Epithelial cell of esophagus (primary cell): ENCODE results near the gene PIGX.

Experiments
- DNase-seq: peaks from one replicate; pipeline ENCODE4 v3.0.0; 2010; ENCODE audit warnings: low read depth
- H3K4me3 ChIP-seq: 2 replicates; pipeline ENCODE4 v1.5.1; 2011; ENCODE audit warnings: mild to moderate bottlenecking, low read length, control low read depth
- TF ChIP-seq, protein P1 (sequence below): IDR thresholded peaks from 2 replicates; pipeline ENCODE4 v1.5.1; 2011; ENCODE audit warnings: low read depth, mild to moderate bottlenecking, low read length, control low read depth, inconsistent platforms; ENCODE audit not compliant: insufficient read depth; ENCODE audit errors: missing control alignments

Gene PIGX

DNA sequence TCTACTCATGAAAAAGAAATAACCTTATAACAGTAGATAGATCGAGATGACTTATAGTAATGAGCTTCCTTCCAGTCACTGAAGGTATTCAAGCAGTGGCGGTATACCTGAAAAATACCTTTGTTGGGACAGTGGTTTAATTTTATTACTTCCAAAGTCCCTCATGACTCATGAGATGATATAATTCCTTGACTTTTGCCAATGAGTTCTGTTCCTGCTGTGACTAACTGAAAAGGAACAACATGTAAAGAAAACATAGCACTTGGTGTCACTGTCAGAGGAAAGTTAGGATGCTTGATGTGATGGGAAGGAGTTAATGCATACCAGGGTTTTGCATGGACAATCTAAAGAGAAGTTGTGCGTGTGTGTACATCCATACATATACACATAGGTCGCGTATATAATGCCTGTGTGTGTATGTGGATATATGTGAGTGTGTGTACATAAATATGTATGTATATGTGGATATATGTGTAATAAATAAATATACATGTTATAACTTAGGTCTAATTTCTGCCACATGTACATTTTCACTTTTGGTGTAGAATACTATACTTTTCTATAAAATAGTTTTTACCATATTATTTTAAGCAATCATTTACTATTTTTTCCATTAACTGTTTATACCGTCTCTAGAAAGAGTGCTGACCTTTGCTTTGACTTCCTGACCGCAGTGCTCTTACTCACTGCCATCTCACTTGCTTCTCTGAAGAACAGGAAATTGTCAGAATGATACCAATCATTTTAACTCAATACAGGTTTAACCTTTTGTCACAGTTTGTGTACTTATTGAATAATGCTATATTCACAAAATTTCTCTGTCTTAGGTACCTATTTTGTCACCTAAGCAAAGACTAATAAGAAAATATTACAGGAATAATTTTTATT lies 14.9 kb downstream of the PIGX start:
- H3K4me3 ChIP-seq = no peak overlapping the region
- DNase-seq = peak; percentile 60
- TF ChIP-seq, protein P1, sequence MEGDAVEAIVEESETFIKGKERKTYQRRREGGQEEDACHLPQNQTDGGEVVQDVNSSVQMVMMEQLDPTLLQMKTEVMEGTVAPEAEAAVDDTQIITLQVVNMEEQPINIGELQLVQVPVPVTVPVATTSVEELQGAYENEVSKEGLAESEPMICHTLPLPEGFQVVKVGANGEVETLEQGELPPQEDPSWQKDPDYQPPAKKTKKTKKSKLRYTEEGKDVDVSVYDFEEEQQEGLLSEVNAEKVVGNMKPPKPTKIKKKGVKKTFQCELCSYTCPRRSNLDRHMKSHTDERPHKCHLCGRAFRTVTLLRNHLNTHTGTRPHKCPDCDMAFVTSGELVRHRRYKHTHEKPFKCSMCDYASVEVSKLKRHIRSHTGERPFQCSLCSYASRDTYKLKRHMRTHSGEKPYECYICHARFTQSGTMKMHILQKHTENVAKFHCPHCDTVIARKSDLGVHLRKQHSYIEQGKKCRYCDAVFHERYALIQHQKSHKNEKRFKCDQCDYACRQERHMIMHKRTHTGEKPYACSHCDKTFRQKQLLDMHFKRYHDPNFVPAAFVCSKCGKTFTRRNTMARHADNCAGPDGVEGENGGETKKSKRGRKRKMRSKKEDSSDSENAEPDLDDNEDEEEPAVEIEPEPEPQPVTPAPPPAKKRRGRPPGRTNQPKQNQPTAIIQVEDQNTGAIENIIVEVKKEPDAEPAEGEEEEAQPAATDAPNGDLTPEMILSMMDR = no peak

- no peak for DNase-seq
- no peak overlapping the region for H3K4me3 ChIP-seq
- TF ChIP-seq, protein P1 = no peak
Observed at GRCh38 chr3:196735751-196736150, 23.6 kb downstream of the PIGX start.

DNA sequence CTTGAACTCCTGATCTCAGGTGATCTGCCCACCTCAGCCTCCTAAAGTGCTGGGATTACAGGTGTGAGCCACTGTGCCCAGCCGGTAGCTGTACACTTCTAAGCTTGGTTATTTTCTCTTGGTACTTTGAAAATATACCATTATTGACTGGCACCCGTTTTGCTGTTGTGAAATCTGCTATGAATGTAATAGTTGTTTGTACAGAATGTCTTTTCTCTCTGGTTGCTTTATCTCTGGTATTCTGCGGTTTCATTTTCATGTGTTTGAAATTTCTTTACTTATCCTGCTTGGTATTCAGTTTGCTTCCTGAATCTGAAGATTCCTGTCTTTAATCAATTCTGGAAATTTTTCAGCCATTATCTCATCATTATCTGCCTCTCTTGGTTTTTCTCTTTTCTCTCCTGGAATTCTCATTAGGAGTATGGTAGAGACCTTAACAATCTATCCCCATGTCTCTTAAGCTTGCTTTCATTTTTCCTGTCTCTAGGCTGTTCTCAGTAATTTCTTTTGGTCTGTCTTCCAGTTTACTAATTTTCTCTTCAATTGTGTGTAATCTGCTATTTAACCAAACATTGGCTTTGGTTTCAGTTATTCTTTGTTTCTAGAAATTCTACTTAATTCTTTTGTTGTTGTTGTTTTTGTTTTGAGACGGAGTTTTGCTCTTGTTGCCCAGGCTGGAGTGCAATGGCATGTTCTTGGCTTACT lies 24.6 kb downstream of the PIGX start:
- no peak overlapping the region for H3K4me3 ChIP-seq
- DNase-seq = no peak
- TF ChIP-seq, protein P1 = no peak

DNA sequence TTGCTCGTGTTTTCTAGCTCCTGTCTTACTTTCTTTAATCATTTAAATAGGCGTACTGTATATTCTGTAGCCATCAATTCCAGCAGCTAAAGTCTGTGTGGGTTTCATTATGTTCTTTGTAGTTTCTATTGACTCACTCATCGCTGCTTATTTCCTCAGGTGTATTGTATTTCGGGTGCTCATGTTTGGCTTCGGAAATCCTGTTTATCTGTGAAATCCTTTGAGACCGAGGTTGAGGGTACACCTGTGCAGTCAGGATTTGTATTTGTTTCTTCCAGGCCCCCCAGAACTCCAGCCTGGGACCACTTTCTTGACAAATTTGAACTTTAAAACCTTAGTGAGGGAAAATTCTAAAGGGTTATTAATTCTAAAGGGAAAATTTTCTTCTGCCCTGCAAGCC lies 25.5 kb downstream of the PIGX start:
- H3K4me3 ChIP-seq = no peak overlapping the region
- TF ChIP-seq, protein P1 = no peak
- DNase-seq = no peak

DNA sequence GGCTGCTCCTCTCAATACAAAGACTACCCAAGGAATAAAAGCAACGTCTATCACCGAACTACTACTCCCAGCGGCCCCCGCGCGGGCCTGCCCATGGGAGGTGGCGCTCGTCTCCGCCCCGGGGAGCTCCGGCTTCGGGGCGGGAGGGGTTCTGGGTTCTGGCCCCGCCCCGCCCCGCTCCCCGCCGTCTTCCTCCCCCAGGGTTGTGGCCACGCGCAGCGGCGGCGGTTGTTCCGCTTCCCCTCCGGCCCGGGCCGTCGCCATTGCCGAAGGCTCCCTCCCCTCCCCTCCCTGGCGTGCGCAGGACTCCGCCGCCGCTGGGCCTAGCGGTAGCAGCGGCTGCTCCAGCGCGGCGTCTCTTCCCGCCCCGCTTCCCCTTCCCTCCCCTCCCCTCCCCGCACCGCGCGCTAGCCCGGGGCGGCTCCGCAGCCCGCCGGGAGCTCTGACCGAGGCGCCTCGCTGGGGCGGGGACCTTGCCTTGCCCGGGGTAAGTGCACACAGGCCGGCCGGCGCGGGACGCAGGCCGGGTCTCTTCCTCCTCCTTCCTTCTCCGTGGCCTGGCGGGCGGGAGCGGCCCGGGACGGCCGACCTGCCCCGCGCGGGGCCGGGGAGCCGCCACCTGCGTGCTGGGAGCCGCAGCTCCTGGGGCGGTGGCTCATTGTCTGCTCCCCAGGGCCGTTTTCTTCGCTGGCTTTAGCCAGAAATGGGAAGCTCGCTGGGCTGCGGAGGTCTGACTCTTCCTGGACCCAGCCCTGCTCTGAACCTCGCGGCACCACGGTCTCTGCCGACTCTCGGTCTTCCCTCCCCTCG lies 27.7 kb downstream of the PIGX start, which contains the start of gene PAK2:
Gene PAK2, plus strand, starts transcription at position 187 of the 810 bp plus-strand sequence. CDS start 42,790 bp downstream, outside the sequence.
- peak within 1 kb of the TSS; percentile 84 for H3K4me3 ChIP-seq
- TF ChIP-seq, protein P1 = no peak

DNA sequence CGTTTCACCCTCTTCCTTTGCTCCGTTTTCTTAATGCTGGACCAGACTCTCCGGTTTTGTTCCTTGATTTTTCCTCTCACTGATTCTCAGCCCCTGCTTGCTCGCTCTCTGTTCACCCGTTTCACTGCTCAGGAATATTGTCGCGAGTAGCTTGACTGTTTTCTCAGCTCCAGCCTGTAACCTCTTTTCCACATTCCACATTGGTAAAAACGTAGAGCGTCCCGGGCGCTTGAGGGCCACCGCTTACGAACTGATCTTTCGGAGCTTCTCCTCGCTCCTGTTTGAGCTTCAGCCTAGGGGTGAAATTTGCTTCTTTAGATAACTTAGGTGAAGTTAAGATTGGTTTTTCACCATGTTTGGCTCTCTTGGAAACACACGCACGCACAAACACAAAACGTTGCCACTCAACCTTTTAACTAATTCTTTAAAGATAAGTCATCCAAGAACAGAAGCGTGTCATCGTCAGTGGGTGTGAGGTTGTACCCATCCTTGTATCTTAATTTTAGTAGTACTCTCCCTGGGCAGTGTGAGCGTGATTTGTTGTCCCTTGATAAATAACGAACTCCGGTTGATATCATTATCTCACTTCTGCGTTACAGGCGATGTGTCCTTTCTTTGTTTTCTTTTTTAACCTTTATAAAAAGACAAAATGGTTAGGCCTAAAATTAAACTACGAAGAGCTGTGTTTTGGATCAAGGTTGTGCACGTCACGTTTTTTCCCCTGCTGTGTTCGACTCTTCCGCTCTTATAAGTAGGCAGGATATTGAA lies 28.5 kb downstream of the PIGX start:
- peak; percentile 56 for DNase-seq
- H3K4me3 ChIP-seq = peak overlapping the region; percentile 84
- TF ChIP-seq, protein P1 = no peak

More for the DNA sequence above, 27.7 kb downstream of the PIGX start, which contains the start of gene PAK2:
- peak; percentile 92 for DNase-seq
